Sigmoid colon (tissue), 7 donors: Measurements from ENCODE around the gene HIVEP3. TPM values are rescaled to one million over a fixed set of nuclear protein-coding genes. Genes with fewer than 3 reads are reported as not detected.

ENCODE experiments used
- DNase-seq: peaks from one replicate; pipeline ENCODE4 v3.0.0-alpha.2; 2019
- H3K27ac ChIP-seq, 4 donors: fragments of 200-600 bp; sonication (generic); one replicate each; pipeline ENCODE4 v1.5.1; 2016 to 2019; ENCODE audit warnings: mild to moderate bottlenecking in 1 of 4
- H3K27me3 ChIP-seq, 3 donors: fragments of 200-600 bp; sonication (generic); one replicate each; pipeline ENCODE4 v1.5.1; 2019; ENCODE audit warnings: mild to moderate bottlenecking in 1 of 3
- H3K36me3 ChIP-seq, 4 donors: fragments of 200-600 bp; sonication (generic); one replicate each; pipeline ENCODE4 v1.5.1; 2016 to 2019
- H3K4me1 ChIP-seq, 4 donors: fragments of 200-600 bp; sonication (generic); one replicate each; pipeline ENCODE4 v1.5.1; 2017 to 2019
- H3K4me3 ChIP-seq, 4 donors: fragments of 200-600 bp; sonication (generic); one replicate each; pipeline ENCODE4 v1.5.1; 2017 to 2019; ENCODE audit warnings: mild to moderate bottlenecking in 2 of 4, moderate library complexity in 1 of 4
- H3K9me3 ChIP-seq, 4 donors: fragments of 200-600 bp in 3 of 4; sonication (generic) in 3 of 4; one replicate each; pipeline versions ENCODE4 v1.5.1 to v1.6.1; 2013 to 2019
- EP300 ChIP-seq, 4 donors: sonication (generic); formaldehyde crosslinking; IDR thresholded peaks; one replicate each; pipeline ENCODE4 v1.6.1; 2017; ENCODE audit warnings: antibody characterized with exemption in 4 of 4
- POLR2A ChIP-seq, 2 donors: fragments of 450-650 bp; IDR thresholded peaks; one replicate each; pipeline ENCODE4 v1.6.1; 2016; ENCODE audit warnings: antibody characterized with exemption in 2 of 2, mild to moderate bottlenecking in 2 of 2, moderate library complexity in 2 of 2
- POLR2AphosphoS5 ChIP-seq, 4 donors: sonication (generic); formaldehyde crosslinking; IDR thresholded peaks; one replicate each; pipeline ENCODE4 v1.6.1; 2017; ENCODE audit warnings: antibody characterized with exemption in 4 of 4
- WGBS, 2 donors: extraction: QIAGEN DNeasy Blood & Tissue Kit; methylation state at CpG; one replicate each; pipeline ENCODE4 v1.1.7; 2013; 5-methylcytosine and 5-hydroxymethylcytosine counted together
- intact Hi-C: fragments of 100-400 bp; cut with DNase I; formaldehyde crosslinking; loops from one replicate; pipeline ENCODE4 v1.15.1; 2023
- polyA plus RNA-seq, 3 donors: library from polyadenylated mRNA; stranded (reverse); fragments of 200-250 nt; gene quantifications; one replicate each; pipeline ENCODE4 v1.2.3, GENCODE V29; 2013
- total RNA-seq, 4 donors: library from RNA; depleted of rRNA; stranded (reverse); fragments of >200 nt; gene quantifications; one replicate each; pipeline ENCODE4 v1.1.0, GENCODE V29; 2016
- TF ChIP-seq, protein P1 (sequence below), 4 experiments: fragments of 450-650 bp in 3 of 4; fragments of 200-600 bp in 1 of 4; IDR thresholded peaks; one replicate each; pipeline ENCODE4 v1.5.1; 2016 to 2019; ENCODE audit warnings: antibody characterized with exemption in 4 of 4, mild to moderate bottlenecking in 3 of 4, moderate library complexity in 2 of 4
- donor health status: healthy with polysubstance abuse.
- donor health status: Bipolar disorder and iron deficiency.
- donor health status: healthy.

The HIVEP3 gene
- total and polyA plus RNA-seq, 7 donors = 1.4 to 7.8 (median 3.2) TPM

DNA sequence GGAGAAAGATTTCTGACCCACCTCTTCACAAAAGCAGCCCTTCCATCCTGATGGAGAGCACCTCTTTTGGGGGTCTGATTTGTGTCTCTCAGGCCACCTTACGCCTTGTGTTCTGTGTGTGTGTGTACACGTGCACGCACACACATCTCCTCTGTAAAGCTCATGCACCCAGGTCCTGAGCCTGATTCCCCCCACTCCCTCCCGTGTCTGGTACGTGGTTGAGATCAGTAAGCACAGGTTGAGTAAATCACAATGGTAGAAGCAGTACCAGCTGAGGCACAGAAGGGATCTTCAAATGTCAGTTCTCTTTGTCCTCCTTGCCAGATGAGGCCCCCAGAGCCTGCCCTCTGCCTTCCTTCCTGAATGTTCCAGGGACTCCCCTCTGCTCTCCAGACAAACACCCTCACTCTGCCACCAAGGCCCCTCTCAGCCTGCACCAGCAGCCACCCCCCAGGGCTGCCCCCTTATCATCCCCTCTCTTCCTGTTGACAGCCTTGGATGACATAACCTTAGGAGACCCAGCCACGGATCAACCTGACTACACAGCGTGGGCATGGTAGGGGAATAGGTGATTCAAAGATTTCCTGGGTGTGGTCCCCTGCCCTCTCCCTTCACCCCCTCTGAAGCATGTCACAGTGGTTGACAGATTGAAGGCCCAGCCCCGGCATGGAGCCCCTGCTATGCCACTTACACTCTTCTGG lies 112.8 kb downstream of the HIVEP3 start:
- Histone ChIP-seq H3K36me3 (no peaks in the 10 kb centered on the region), H3K9me3 (no peaks in the 10 kb centered on the region), H3K4me3 (no peak overlapping the region), H3K27ac (no peak overlapping the region), H3K27me3 (no peaks in the 10 kb centered on the region), H3K4me1 (peaks cover 0 to 3% (median 0%) of the 10 kb centered on the region in 4 donors)
- DNase-seq = no peak
- intact Hi-C loops = no loop called here
- WGBS, 2 donors = 84 to 96% methylated on average over 8 of the region's 8 CpGs
- TF ChIP-seq POLR2A (IDR thresholded peaks at IDR 0.05) (no peak), POLR2AphosphoS5 (IDR thresholded peaks at IDR 0.05) (no peak), EP300 (IDR thresholded peaks at IDR 0.05) (no peak)
- TF ChIP-seq, protein P1, sequence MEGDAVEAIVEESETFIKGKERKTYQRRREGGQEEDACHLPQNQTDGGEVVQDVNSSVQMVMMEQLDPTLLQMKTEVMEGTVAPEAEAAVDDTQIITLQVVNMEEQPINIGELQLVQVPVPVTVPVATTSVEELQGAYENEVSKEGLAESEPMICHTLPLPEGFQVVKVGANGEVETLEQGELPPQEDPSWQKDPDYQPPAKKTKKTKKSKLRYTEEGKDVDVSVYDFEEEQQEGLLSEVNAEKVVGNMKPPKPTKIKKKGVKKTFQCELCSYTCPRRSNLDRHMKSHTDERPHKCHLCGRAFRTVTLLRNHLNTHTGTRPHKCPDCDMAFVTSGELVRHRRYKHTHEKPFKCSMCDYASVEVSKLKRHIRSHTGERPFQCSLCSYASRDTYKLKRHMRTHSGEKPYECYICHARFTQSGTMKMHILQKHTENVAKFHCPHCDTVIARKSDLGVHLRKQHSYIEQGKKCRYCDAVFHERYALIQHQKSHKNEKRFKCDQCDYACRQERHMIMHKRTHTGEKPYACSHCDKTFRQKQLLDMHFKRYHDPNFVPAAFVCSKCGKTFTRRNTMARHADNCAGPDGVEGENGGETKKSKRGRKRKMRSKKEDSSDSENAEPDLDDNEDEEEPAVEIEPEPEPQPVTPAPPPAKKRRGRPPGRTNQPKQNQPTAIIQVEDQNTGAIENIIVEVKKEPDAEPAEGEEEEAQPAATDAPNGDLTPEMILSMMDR (IDR thresholded peaks at IDR 0.05) = no peak

DNA sequence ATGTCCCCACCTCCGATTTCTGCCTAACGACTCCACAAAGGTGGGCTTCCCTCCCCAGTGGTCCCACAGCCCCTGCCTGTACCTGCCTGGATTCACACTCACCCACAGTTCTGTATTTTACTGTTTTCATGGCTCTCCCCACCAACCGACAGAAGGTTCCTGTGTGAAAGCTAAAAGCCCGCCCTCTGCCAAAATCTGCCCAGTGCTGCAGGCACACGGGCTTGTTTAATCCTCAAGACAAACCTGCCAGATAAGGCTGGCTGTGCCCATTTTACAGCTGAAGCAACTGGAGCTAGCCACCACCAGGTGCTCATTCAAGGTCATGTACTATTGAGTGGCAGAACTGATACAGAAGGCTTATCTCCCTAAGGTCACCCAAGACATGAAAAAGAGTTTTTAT lies 114.5 kb downstream of the HIVEP3 start:
- Histone ChIP-seq H3K27ac (no peak overlapping the region), H3K4me1 (peaks cover 0 to 10% (median 0%) of the 10 kb centered on the region in 4 donors), H3K4me3 (no peak overlapping the region), H3K9me3 (no peaks in the 10 kb centered on the region), H3K36me3 (no peaks in the 10 kb centered on the region), H3K27me3 (no peaks in the 10 kb centered on the region)
- TF ChIP-seq EP300 (IDR thresholded peaks at IDR 0.05) = no peak
- TF ChIP-seq POLR2AphosphoS5 (IDR thresholded peaks at IDR 0.05) = no peak
- no peak for TF ChIP-seq POLR2A (IDR thresholded peaks at IDR 0.05)
- TF ChIP-seq, protein P1 (IDR thresholded peaks at IDR 0.05) = no peak
- no peak for DNase-seq
- intact Hi-C loops = no loop called here
- WGBS, 2 donors = 53 to 75% methylated on average over 5 of the region's 5 CpGs

DNA sequence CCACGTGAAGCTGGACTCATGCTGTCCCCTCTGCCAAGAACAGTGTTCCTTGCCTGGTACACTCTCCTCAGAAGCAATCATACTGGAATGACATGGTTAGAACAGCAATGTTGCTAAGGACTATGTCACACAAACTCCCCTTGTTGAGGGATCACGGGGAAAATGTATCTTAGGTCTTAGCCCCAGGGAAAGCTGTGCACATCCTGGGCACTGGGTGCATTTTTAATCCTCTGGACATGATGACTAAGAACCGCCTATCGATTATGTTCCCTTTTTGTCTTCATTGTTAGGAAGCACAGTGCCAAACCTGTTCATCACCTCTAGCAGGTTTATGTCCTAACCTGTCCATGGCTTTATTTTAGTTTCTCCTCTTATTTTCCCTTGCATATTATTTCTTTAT lies 115.1 kb downstream of the HIVEP3 start:
- H3K4me3 ChIP-seq = no peak overlapping the region
- H3K9me3 ChIP-seq = no peaks in the 10 kb centered on the region
- 78 to 91% methylated on average over 4 of the region's 4 CpGs for WGBS, 2 donors
- no peak for DNase-seq
- peak overlapping the region in 1 of 4 donors; percentile 44 for H3K27ac ChIP-seq
- H3K27me3 ChIP-seq = no peaks in the 10 kb centered on the region
- intact Hi-C loops = no loop called here
- H3K4me1 ChIP-seq = peaks cover 0 to 10% (median 0%) of the 10 kb centered on the region in 4 donors
- H3K36me3 ChIP-seq = no peaks in the 10 kb centered on the region
- TF ChIP-seq POLR2A (IDR thresholded peaks at IDR 0.05) (no peak), POLR2AphosphoS5 (IDR thresholded peaks at IDR 0.05) (no peak), EP300 (IDR thresholded peaks at IDR 0.05) (no peak)
- TF ChIP-seq, protein P1 (IDR thresholded peaks at IDR 0.05) = no peak

DNA sequence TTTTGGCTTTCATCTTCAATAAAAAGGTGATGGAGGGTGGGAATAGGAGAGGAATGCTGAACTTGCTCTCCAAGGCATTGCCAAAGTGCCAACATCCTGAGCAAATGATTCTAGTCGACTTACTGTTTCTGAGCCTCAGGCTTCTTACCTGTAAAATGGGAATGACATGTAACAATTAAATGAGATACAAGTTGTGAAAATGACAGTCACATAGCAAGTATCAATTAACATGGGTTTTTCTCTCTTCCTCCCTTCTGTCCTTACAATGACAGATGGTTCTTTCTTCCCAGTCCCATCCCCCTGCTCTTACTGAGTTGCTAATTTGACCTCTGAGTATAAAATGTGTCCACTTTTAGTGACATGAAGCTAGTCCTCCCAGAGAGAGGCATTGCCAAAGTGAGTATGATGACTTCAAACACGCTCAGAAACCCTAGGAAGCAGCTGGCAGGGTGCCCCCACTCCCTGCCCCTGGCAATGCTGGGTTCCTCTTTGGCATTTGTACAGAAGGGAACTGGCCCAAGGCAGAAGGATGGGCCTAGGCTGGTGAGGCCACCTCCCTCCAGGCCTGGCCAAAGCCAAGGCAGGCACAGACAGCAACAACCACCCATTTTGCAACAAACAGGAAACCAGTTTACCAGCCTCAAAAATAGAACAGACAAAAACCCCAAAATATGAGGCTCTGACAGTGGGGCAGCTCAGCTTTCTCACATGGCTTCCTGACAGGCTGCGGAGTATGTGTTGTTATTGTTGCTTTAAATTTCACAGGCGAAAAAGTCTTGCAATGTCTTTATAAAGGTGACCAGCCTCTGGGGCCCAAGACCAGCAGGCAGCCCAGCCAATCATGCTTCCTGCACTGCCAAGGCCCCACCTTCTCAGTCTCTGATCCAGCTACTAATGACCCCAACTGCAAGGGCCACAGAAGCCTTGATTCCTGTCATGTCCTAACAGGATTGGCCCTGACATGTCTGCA lies 115.9 kb downstream of the HIVEP3 start:
- 59 to 82% methylated on average over 4 of the region's 4 CpGs for WGBS, 2 donors
- Histone ChIP-seq H3K4me1 (peaks cover 0 to 10% (median 0%) of the 10 kb centered on the region in 4 donors), H3K27me3 (no peaks in the 10 kb centered on the region), H3K9me3 (no peaks in the 10 kb centered on the region), H3K27ac (peak overlapping the region in 1 of 4 donors; percentile 44), H3K36me3 (no peaks in the 10 kb centered on the region), H3K4me3 (no peak overlapping the region)
- DNase-seq = peak; percentile 78
- intact Hi-C loops = no loop called here
- TF ChIP-seq EP300 (IDR thresholded peaks at IDR 0.05) (no peak), POLR2A (IDR thresholded peaks at IDR 0.05) (no peak), POLR2AphosphoS5 (IDR thresholded peaks at IDR 0.05) (no peak)
- TF ChIP-seq, protein P1 (IDR thresholded peaks at IDR 0.05) = no peak
